RWPE2 (cell line): ENCODE measurements around the gene MAP4K4.

Source experiments
- ATAC-seq: fragments of 200-7000 bp; cut with Tn5 transposase; 3 replicates; pipeline ENCODE4 v1.9.1; 2021; ENCODE audit warnings: low read depth
- DNase-seq: peaks from one replicate; pipeline ENCODE4 v3.0.0-alpha.2; 2020; ENCODE audit warnings: low spot score
- H3K27ac ChIP-seq: fragments of 450-650 bp; 2 replicates; pipeline ENCODE4 v1.5.1; 2017; ENCODE audit warnings: mild to moderate bottlenecking; ENCODE audit not compliant: poor library complexity, severe bottlenecking
- H3K27me3 ChIP-seq: fragments of 250-450 bp; sonication (Bioruptor Pico); 2 replicates; pipeline ENCODE4 v1.5.1; 2021; ENCODE audit warnings: mild to moderate bottlenecking, moderate library complexity; ENCODE audit not compliant: insufficient read depth, poor library complexity, severe bottlenecking
- H3K36me3 ChIP-seq: fragments of 250-450 bp; sonication (Bioruptor Pico); 2 replicates; pipeline ENCODE4 v1.5.1; 2020; ENCODE audit warnings: low read depth, mild to moderate bottlenecking, moderate library complexity
- H3K4me1 ChIP-seq: fragments of 250-450 bp; sonication (Bioruptor Pico); 2 replicates; pipeline ENCODE4 v1.5.1; 2021; ENCODE audit warnings: mild to moderate bottlenecking, moderate library complexity; ENCODE audit not compliant: insufficient read depth, poor library complexity, severe bottlenecking
- H3K4me3 ChIP-seq: fragments of 250-450 bp; sonication (Bioruptor Pico); 2 replicates; pipeline ENCODE4 v1.5.1; 2021; ENCODE audit warnings: mild to moderate bottlenecking, moderate library complexity; ENCODE audit not compliant: severe bottlenecking
- H3K9me3 ChIP-seq: fragments of 250-450 bp; sonication (Bioruptor Pico); 2 replicates; pipeline ENCODE4 v1.5.1; 2021; ENCODE audit warnings: mild to moderate bottlenecking, moderate library complexity; ENCODE audit not compliant: severe bottlenecking
- TF ChIP-seq, protein P1 (sequence below): fragments of 450-650 bp; IDR thresholded peaks from one replicate; pipeline ENCODE4 v1.5.1; 2017; ENCODE audit warnings: mild to moderate bottlenecking, moderate library complexity; ENCODE audit not compliant: poor library complexity, severe bottlenecking

MAP4K4 gene

DNA sequence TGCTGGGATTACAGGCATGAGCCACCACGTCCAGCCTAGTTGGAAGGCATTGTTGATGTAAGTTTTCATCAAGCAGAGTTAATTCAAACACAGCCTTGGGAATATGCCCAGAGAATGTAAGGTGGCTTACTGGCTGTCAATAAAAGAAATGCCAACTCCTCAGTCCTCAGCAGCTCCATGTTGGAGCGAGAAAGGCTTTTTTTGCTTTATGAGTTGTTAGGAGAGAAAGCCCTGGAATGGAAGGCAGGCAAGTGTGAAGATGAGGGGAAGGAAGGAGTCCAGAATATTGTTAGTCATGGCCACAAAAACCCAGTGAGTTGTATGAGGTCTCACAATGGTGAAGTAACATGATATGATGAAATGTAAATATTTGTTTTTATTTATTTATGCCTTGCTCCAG is 57.1 kb downstream of the MAP4K4 start:
- no peak for DNase-seq
- Histone ChIP-seq H3K4me1 (peaks cover 56% of the 10 kb centered on the region), H3K4me3 (no peak overlapping the region), H3K9me3 (no peaks in the 10 kb centered on the region), H3K27ac (peak overlapping the region; percentile 38), H3K27me3 (no peaks in the 10 kb centered on the region), H3K36me3 (no peaks in the 10 kb centered on the region)
- TF ChIP-seq, protein P1, sequence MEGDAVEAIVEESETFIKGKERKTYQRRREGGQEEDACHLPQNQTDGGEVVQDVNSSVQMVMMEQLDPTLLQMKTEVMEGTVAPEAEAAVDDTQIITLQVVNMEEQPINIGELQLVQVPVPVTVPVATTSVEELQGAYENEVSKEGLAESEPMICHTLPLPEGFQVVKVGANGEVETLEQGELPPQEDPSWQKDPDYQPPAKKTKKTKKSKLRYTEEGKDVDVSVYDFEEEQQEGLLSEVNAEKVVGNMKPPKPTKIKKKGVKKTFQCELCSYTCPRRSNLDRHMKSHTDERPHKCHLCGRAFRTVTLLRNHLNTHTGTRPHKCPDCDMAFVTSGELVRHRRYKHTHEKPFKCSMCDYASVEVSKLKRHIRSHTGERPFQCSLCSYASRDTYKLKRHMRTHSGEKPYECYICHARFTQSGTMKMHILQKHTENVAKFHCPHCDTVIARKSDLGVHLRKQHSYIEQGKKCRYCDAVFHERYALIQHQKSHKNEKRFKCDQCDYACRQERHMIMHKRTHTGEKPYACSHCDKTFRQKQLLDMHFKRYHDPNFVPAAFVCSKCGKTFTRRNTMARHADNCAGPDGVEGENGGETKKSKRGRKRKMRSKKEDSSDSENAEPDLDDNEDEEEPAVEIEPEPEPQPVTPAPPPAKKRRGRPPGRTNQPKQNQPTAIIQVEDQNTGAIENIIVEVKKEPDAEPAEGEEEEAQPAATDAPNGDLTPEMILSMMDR = no peak
- ATAC-seq = no peak

DNA sequence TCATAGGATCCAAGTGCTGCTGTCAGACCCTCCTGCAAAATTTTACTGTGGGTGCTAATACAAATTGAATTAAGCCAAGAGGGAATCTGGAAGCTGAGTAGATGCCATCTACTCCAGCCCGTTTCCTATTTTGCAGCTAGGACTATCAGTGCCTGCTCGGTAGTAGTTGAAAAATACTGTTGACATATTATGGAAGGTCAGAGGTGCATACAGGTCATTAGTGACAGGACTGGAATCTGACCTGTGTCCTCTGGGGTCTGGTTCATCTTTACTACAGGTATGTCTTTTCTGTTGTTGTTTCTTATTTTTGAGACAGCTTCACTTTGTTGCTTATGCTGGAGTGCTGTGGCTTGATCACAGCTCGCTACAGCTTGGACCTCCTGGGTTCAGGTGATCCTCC is 58.8 kb downstream of the MAP4K4 start:
- Histone ChIP-seq H3K27me3 (no peaks in the 10 kb centered on the region), H3K4me1 (peaks cover 53% of the 10 kb centered on the region), H3K9me3 (no peaks in the 10 kb centered on the region), H3K36me3 (0 out of 2 replicates have a peak, but pooled peaks cover 2% of the 10 kb centered on the region), H3K4me3 (no peak overlapping the region), H3K27ac (peak overlapping the region; percentile 92)
- no peak for ATAC-seq
- no peak for DNase-seq
- TF ChIP-seq, protein P1 = no peak

DNA sequence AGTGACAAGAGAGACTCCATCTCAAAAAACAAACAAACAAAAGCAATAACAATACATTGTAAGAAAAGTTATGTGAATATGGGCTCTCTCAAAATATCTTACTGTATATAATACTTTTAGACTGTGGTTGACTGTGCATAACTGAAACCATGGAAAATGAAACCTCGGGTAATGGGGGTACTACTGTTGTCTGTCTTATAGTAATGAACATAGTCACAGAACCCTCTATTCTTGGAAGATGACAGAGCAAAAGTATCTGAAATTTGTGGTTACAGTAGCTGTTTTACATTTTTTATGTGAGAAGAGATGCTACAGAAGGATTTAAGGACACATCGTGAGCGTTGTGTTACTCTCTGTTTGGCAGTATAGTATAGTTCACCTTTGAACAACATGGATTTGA is 60.5 kb downstream of the MAP4K4 start:
- Histone ChIP-seq H3K9me3 (no peaks in the 10 kb centered on the region), H3K27me3 (no peaks in the 10 kb centered on the region), H3K4me3 (no peak overlapping the region), H3K36me3 (0 out of 2 replicates have a peak, but pooled peaks cover 2% of the 10 kb centered on the region), H3K4me1 (peaks cover 50% of the 10 kb centered on the region), H3K27ac (peak overlapping the region; percentile 92)
- DNase-seq = no peak
- ATAC-seq = no peak
- TF ChIP-seq, protein P1 = no peak

DNA sequence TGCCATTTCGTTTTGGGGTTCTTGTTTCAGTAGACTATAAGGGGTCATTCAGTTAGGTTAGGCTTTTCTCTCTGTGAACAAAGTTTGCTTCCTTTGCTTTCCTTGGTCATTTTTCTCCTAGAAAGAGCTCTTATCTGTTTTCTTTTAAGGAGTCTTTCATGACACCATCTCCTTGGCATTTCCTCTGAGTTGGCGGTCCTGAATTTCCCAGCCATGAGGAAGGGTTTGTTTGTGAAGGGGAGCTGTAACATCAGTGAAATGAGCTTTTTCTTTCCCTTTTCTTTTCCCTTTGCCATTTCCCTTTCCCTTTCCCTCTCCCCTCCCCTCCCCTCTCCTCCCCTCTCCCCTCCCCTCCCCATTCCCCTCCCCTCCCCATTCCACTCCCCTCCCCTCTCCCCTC is 61.7 kb downstream of the MAP4K4 start:
- TF ChIP-seq, protein P1 = no peak
- peak overlapping the region; percentile 92 for H3K27ac ChIP-seq
- DNase-seq (no peak), ATAC-seq (peak; percentile 85)
- no peaks in the 10 kb centered on the region for H3K27me3 ChIP-seq
- 0 out of 2 replicates have a peak, but pooled peaks cover 2% of the 10 kb centered on the region for H3K36me3 ChIP-seq
- H3K9me3 ChIP-seq = no peaks in the 10 kb centered on the region
- peak overlapping the region; percentile 6 for H3K4me3 ChIP-seq
- H3K4me1 ChIP-seq = peaks cover 59% of the 10 kb centered on the region

DNA sequence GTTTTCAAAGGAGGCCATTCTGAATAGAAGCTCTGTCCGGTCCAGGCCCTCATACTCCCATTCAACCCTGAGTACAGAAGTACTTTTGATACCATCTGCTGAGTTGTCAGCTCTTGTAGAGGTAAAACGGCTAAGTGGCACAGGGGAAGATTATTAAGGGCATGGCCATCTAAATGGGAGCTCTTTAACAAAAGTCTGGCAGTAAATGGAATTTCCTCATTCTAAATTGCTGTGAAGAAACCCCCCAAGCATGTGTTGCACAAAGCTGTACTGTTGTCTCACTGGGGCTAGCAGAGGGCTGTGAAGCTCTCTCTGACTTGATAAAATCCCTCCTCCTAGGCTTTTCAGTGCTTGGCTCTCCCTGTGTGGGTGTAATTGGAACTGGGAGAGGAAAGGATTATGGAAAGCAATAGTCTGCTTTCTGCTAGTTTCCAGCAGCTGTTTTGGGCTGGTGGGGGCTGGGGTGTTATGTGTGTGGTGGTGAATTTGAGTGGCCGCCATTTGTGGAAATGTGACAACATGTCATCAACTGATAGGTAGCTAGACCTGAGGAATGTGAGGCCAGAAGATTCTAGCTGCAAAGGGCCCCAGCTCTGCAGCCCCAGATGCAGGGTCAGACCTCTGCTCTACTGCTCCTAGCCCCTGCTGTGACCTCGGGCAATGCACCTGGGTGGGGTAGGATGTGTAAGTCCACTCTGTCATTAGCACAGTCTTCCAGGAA is 65.1 kb downstream of the MAP4K4 start:
- peak overlapping the region; percentile 69 for H3K27ac ChIP-seq
- DNase-seq (no peak), ATAC-seq (no peak)
- H3K9me3 ChIP-seq = no peaks in the 10 kb centered on the region
- H3K36me3 ChIP-seq = 0 out of 2 replicates have a peak, but pooled peaks cover 2% of the 10 kb centered on the region
- H3K27me3 ChIP-seq = no peaks in the 10 kb centered on the region
- H3K4me1 ChIP-seq = peaks cover 75% of the 10 kb centered on the region
- TF ChIP-seq, protein P1 = no peak
- no peak overlapping the region for H3K4me3 ChIP-seq
